ENCODE results near the gene DXO.
"Not testable (repeated sequence)": the region's sequence is repeated elsewhere in the genome, so short reads cannot be mapped to it uniquely, and the experiment has no call there.

The DXO gene

DNA sequence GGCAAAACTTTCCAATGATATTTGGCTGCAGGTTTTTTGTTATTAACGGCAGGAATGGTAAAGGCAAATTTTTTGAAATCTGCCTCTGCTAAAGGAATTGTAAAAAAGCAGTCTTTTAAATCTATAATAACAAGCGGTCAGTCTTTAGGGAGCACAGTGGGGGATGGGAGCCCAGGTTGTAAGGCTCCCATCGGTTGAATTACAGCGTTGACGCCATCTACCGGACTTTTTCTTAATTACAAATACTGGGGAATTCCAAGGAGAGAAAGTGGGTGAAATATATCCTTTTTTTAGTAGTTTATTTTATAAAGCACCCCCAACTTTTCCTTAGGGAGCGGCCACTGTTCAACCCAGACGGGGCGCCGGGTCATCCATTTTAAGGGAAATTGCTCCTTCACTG, 17.4 kb upstream of the DXO start:
- DNase-seq (ENCODE audit: low read depth); H3K4me3 ChIP-seq (ENCODE audit: low read depth, low read length): not testable (repeated sequence)

- H3K4me3 ChIP-seq (ENCODE audit: low read depth, low read length); DNase-seq (ENCODE audit: low read depth): not testable (repeated sequence)
Measured at GRCh38 chr6:31981744-31982143, 9.8 kb upstream of the DXO start, which contains the start of gene C4A. Gene C4A (plus strand): TSS chr6:31982057. CDS start chr6:31982108, 51 bp downstream.

- H3K4me3 ChIP-seq (ENCODE audit: low read depth, low read length); DNase-seq (ENCODE audit: low read depth): not testable (repeated sequence)
Measured at GRCh38 chr6:31980998-31981397, 9.1 kb upstream of the DXO start.

DNA sequence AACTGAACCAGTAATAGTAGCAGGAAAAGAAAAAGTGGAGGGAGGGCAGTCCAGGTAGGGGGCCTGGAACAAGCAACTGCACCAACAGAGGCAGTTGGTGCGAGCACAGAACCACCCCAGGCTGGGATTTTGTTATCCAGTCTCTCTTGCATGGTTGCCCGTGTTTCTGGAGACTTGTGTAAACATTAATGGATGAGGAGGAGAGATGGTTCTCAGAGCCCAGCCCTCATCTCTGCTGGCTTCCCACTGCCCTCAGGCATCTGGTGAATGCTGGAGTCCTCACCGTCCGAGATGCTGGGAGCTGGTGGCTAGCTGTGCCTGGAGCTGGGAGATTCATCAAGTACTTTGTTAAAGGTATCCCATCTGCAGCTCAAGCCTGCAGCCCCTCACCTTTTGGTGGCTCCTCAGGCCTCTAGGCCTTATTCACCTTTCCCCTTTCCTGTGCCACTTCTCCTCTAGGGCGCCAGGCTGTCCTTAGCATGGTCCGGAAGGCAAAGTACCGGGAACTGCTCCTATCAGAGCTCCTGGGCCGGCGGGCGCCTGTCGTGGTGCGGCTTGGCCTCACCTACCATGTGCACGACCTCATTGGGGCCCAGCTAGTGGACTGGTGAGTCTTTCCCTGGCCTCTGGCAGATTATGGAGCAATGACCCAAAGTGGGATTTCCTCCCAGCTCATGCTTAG, 8.4 kb upstream of the DXO start:
- not testable (repeated sequence) for H3K4me3 ChIP-seq (ENCODE audit: low read depth, low read length); DNase-seq (ENCODE audit: low read depth)

GRCh38 chr6:31979238-31979898, 7.4 kb upstream of the DXO start:
- H3K4me3 ChIP-seq (ENCODE audit: low read depth, low read length), result no peak overlapping the region
- TF ChIP-seq, protein P1, sequence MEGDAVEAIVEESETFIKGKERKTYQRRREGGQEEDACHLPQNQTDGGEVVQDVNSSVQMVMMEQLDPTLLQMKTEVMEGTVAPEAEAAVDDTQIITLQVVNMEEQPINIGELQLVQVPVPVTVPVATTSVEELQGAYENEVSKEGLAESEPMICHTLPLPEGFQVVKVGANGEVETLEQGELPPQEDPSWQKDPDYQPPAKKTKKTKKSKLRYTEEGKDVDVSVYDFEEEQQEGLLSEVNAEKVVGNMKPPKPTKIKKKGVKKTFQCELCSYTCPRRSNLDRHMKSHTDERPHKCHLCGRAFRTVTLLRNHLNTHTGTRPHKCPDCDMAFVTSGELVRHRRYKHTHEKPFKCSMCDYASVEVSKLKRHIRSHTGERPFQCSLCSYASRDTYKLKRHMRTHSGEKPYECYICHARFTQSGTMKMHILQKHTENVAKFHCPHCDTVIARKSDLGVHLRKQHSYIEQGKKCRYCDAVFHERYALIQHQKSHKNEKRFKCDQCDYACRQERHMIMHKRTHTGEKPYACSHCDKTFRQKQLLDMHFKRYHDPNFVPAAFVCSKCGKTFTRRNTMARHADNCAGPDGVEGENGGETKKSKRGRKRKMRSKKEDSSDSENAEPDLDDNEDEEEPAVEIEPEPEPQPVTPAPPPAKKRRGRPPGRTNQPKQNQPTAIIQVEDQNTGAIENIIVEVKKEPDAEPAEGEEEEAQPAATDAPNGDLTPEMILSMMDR (conservative IDR thresholded peaks at IDR 0.05; ENCODE audit: low read depth, low read length), result no peak
- no peak for DNase-seq (ENCODE audit: low read depth)

DNA sequence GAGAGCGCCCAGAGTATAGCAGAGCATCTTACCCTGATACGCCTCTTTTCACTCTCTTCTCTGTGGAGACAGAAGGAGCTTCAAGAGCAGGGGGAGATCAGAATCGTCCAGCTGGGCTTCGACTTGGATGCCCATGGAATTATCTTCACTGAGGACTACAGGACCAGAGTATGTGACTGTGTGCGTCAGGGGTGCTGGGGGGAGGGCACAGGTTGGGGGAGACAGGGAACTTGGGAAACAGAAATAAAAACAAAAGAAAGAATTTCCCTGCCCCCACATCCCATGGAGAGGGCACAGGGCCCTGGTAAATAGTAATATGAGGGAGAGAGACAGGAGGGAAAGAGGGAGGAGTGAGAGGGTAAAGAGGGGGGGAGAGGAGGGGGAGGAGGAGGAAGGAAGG, 6.9 kb upstream of the DXO start:
- no peak overlapping the region for H3K4me3 ChIP-seq (ENCODE audit: low read depth, low read length)
- TF ChIP-seq, protein P1 (conservative IDR thresholded peaks at IDR 0.05; ENCODE audit: low read depth, low read length), result no peak
- no peak for DNase-seq (ENCODE audit: low read depth)

GRCh38 chr6:31977816-31978431, 6.0 kb upstream of the DXO start:
- no peak overlapping the region for H3K4me3 ChIP-seq (ENCODE audit: low read depth, low read length)
- TF ChIP-seq, protein P1 (conservative IDR thresholded peaks at IDR 0.05; ENCODE audit: low read depth, low read length), result no peak
- DNase-seq (ENCODE audit: low read depth), result no peak

- not testable (repeated sequence) for H3K4me3 ChIP-seq (ENCODE audit: low read depth, low read length); DNase-seq (ENCODE audit: low read depth)
Measured at GRCh38 chr6:31976065-31976464, 4.1 kb upstream of the DXO start.

DNA sequence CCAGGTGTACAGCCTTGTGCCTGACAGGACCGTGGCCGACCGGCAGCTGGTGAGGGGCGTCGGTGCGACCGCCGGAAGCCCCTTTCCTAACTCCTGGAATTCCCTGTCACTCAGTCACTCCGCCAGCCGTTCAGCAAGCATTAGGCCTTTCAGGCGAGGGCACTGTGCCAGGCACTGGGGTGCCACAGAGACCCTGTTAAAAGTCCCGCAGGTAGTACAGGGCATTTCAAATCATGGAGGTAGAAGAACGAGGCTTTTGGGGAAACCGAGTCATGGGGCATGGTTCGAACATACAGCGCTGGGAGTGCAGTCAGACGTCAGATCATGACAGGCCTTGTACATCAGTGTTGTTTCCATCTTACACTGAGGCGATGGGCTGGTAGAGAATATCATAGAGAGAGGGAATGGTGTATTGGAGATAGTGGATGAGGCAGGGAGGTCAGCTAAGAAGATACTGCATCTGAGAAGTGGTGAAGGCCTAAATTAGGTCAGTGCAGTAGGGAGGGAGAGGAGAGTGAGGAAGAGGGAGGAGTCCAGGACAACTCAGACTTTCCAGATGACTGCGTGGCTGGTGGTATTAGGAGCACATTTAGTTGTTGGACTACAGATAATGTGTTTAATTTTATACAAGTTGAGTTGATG, 892 bp upstream of the DXO start:
- H3K4me3 ChIP-seq (ENCODE audit: low read depth, low read length), result peak overlapping the region; percentile 73
- TF ChIP-seq, protein P1 (conservative IDR thresholded peaks at IDR 0.05; ENCODE audit: low read depth, low read length), result no peak
- DNase-seq (ENCODE audit: low read depth), result peak; percentile 68
